Measurements from ENCODE around the gene KLHL17.
"Not testable (repeated sequence)": the region's sequence is repeated elsewhere in the genome, so short reads cannot be mapped to it uniquely, and the experiment has no call there.

The KLHL17 gene

DNA sequence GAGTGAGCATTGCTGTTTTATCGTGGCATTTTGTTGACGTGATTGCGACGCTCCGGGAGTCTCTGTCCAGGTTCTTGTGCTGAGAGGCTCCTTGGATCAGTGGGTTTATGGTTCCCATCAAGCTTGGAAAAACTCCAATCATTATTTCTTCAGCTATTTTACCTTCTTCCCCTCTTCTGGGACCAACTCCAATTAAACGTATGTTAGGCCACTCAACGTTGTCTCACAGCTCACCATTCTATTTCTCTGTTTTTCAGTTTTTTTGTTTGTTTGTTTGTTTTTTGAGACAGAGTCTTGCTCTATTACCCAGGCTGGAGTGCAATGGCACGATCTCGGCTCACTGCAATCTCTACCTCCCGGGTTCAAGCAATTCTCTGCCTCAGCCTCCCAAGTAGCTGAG lies 31.5 kb downstream of the KLHL17 start:
- DNase-seq (ENCODE audit: low read depth, low spot score): no peak
- TF ChIP-seq, protein P1, sequence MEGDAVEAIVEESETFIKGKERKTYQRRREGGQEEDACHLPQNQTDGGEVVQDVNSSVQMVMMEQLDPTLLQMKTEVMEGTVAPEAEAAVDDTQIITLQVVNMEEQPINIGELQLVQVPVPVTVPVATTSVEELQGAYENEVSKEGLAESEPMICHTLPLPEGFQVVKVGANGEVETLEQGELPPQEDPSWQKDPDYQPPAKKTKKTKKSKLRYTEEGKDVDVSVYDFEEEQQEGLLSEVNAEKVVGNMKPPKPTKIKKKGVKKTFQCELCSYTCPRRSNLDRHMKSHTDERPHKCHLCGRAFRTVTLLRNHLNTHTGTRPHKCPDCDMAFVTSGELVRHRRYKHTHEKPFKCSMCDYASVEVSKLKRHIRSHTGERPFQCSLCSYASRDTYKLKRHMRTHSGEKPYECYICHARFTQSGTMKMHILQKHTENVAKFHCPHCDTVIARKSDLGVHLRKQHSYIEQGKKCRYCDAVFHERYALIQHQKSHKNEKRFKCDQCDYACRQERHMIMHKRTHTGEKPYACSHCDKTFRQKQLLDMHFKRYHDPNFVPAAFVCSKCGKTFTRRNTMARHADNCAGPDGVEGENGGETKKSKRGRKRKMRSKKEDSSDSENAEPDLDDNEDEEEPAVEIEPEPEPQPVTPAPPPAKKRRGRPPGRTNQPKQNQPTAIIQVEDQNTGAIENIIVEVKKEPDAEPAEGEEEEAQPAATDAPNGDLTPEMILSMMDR (IDR thresholded peaks at IDR 0.05; ENCODE audit: low read depth, low read length): no peak
- in situ Hi-C loops (cut with HindIII; ENCODE audit: low sequenced_read_pairs): no loop called here
- no peak overlapping the region for H3K4me3 ChIP-seq (ENCODE audit: low read depth, low read length)

- no peak for DNase-seq (ENCODE audit: low read depth, low spot score)
- in situ Hi-C loops (cut with HindIII; ENCODE audit: low sequenced_read_pairs): no loop called here
- TF ChIP-seq, protein P1 (IDR thresholded peaks at IDR 0.05; ENCODE audit: low read depth, low read length): no peak
- H3K4me3 ChIP-seq (ENCODE audit: low read depth, low read length): no peak overlapping the region
Observed at GRCh38 chr1:992362-992761, 32.0 kb downstream of the KLHL17 start.

- TF ChIP-seq, protein P1 (IDR thresholded peaks at IDR 0.05; ENCODE audit: low read depth, low read length): no peak
- no peak for DNase-seq (ENCODE audit: low read depth, low spot score)
- no peak overlapping the region for H3K4me3 ChIP-seq (ENCODE audit: low read depth, low read length)
- in situ Hi-C loops (cut with HindIII; ENCODE audit: low sequenced_read_pairs): no loop called here
Observed at GRCh38 chr1:993379-993995, 33.1 kb downstream of the KLHL17 start.

GRCh38 chr1:994546-994945 lies 34.2 kb downstream of the KLHL17 start:
- in situ Hi-C loops (cut with HindIII; ENCODE audit: low sequenced_read_pairs); DNase-seq (ENCODE audit: low read depth, low spot score): not testable (repeated sequence)

GRCh38 chr1:995665-996633 lies 35.6 kb downstream of the KLHL17 start:
- in situ Hi-C loops (cut with HindIII; ENCODE audit: low sequenced_read_pairs): no loop called here
- TF ChIP-seq, protein P1 (IDR thresholded peaks at IDR 0.05; ENCODE audit: low read depth, low read length): no peak
- no peak for DNase-seq (ENCODE audit: low read depth, low spot score)
- H3K4me3 ChIP-seq (ENCODE audit: low read depth, low read length): no peak overlapping the region

More at GRCh38 chr1:994546-994945, 34.2 kb downstream of the KLHL17 start:
- H3K4me3 ChIP-seq (ENCODE audit: low read depth, low read length): not testable (repeated sequence)

DNA sequence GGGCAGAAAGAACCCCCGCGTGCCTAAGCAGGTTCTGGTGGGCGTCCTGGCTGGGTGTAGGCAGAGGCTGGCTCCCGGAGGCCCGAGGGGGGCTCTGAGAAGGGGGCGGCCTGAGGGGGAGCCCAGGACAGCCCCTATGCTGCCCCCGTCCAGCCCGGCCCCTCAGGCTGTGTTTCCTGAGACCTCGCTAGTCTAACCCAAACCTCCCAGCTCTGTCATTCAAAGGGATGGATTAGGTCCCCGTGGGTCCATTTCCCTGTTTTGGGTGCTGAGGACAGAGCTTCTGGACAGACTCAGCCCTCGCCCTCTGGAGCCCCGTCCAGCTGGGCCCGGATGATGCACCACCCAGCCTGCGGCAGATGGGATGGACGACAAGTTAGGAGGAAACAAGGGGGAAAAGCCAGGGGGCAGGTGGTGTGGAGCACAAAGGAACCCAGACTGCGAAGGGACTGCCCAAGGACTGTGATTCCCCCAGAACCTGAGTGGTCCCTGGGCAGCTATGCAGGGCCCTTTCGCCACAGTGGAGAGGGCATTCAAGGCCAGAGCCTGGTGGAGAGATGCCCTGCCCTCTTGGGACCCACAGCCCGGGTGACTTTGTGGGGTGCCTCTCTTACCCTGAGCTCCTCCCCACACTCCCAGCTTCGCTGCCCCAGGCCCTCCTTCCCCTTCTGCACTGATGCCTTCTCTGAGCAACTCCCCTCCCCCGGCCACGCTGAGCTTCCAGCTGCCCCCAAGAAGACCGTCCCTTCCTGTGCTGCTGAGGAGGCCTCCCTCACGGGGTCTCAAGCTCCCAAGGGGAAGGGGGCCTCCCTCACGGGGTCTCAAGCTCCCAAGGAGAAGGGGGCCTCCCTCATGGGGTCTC lies 36.7 kb downstream of the KLHL17 start:
- TF ChIP-seq, protein P1 (IDR thresholded peaks at IDR 0.05; ENCODE audit: low read depth, low read length): no peak

More for the DNA sequence above, 36.7 kb downstream of the KLHL17 start:
- no peak for DNase-seq (ENCODE audit: low read depth, low spot score)
- in situ Hi-C loops (cut with HindIII; ENCODE audit: low sequenced_read_pairs): no loop called here
- H3K4me3 ChIP-seq (ENCODE audit: low read depth, low read length): no peak overlapping the region

Measured in astrocyte of the spinal cord (primary cell).